Lower lobe of right lung (tissue), 2 donors: ENCODE results near the gene MPP4. TPM values are rescaled to one million over a fixed set of nuclear protein-coding genes. Genes with fewer than 3 reads are reported as not detected.

Experiments used
- ATAC-seq, 2 donors: fragments of 200-7000 bp; cut with Tn5 transposase; one replicate each; pipeline ENCODE4 v1.9.1; 2020 to 2022; ENCODE audit warnings: mild to moderate bottlenecking in 2 of 2, moderate library complexity in 2 of 2
- DNase-seq: peaks from one replicate; pipeline ENCODE4 v3.0.0-alpha.2; 2020
- H3K27ac ChIP-seq: fragments of 200-600 bp; one replicate; pipeline ENCODE4 v1.8.0; 2022
- H3K27me3 ChIP-seq: fragments of 200-600 bp; one replicate; pipeline ENCODE4 v1.8.0; 2022; ENCODE audit warnings: low read depth
- H3K36me3 ChIP-seq: fragments of 200-600 bp; one replicate; pipeline ENCODE4 v1.8.0; 2022; ENCODE audit warnings: mild to moderate bottlenecking
- H3K4me1 ChIP-seq: fragments of 200-600 bp; one replicate; pipeline ENCODE4 v1.8.0; 2022
- H3K4me3 ChIP-seq: fragments of 200-600 bp; one replicate; pipeline ENCODE4 v1.8.0; 2022; ENCODE audit warnings: mild to moderate bottlenecking
- H3K9me3 ChIP-seq: fragments of 200-600 bp; one replicate; pipeline ENCODE4 v1.8.0; 2022
- CTCF ChIP-seq: fragments of 200-600 bp; IDR thresholded peaks from one replicate; pipeline ENCODE4 v1.8.0; 2022; ENCODE audit warnings: antibody characterized with exemption, mild to moderate bottlenecking
- intact Hi-C: fragments of 100-400 bp; cut with DNase I; formaldehyde crosslinking; loops from one replicate; pipeline ENCODE4 v1.11.0; 2022
- long read RNA-seq: library from polyadenylated mRNA; unstranded; transcript quantifications from one replicate; pipeline ENCODE4 v2.0.0, GENCODE V29; 2021
- total RNA-seq: library from RNA; stranded (reverse); fragmentation: NEBNext Ultra II Directional; extraction: Animal tissue kit (Norgen Biotek cat#: 25700); gene quantifications from one replicate; pipeline ENCODE4 v1.2.1, GENCODE V29; 2021
- donor health status: DM: no; HTN: yes; CAD: no; lungs with severe emphysema.

Gene MPP4
- total RNA-seq = 0.30 TPM
- long read RNA-seq = 0 reads

- Histone ChIP-seq H3K9me3 (no peaks in the 10 kb centered on the region), H3K4me1 (peaks cover 10% of the 10 kb centered on the region), H3K27ac (no peak within 1 kb of the TSS), H3K27me3 (no peaks in the 10 kb centered on the region), H3K4me3 (no peak within 1 kb of the TSS), H3K36me3 (peaks cover 33% of the 10 kb centered on the region)
- TF ChIP-seq CTCF = no peak
- intact Hi-C loops = no loop called here
- ATAC-seq (no peak), DNase-seq (no peak)
Observed at GRCh38 chr2:201698588-201699226, at the start of gene MPP4. MPP4 (minus strand) TSS chr2:201698644; CDS start chr2:201693954, 4,690 bp downstream.

DNA sequence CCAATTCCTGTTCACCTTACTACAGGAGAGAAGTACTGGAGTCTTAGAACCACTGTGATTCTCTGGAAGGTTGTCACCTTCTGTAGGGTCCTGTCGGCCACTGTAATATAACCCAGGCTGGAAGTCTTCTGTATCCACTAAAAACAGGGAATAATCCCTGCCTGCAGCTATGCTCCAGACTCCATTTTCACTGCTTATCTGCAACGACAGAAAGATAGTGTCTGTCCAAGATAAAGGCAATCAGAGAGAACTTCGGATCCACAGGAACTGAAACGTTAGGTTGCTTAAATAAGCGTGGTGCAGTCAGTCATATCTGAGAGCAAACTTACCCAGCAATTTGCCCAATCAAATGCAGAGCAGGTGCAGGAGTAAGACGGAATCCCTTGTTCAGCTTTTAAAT lies 48.1 kb upstream of the MPP4 start:
- Histone ChIP-seq H3K9me3 (no peaks in the 10 kb centered on the region), H3K27ac (no peak overlapping the region), H3K4me1 (no peaks in the 10 kb centered on the region), H3K27me3 (no peaks in the 10 kb centered on the region), H3K4me3 (no peak overlapping the region), H3K36me3 (peaks cover 67% of the 10 kb centered on the region)
- DNase-seq (no peak), ATAC-seq (no peak)
- intact Hi-C loops = no loop called here
- no peak for TF ChIP-seq CTCF

DNA sequence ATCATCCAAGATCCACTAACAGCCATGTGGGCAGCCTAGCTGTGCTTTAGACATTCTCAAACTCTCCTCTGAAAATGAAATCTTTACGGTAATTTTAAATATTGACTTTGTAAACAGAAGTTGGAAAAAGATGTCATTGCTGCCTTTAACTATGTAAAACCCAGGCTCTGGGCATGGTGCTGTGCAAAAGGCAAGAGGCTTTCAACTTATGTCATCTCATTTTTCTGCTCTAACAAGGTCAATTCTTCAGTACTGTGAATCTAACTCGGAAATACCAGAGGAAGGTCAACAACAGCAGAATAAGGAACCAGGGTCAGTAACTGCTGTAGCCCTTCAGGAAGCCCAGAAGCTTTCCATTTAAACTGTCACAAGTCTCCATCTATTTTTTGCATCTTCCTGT lies 37.0 kb upstream of the MPP4 start:
- Histone ChIP-seq H3K27me3 (no peaks in the 10 kb centered on the region), H3K36me3 (peaks cover 77% of the 10 kb centered on the region), H3K4me3 (no peak overlapping the region), H3K27ac (no peak overlapping the region), H3K4me1 (no peaks in the 10 kb centered on the region), H3K9me3 (peaks cover 10% of the 10 kb centered on the region)
- ATAC-seq (no peak), DNase-seq (no peak)
- no peak for TF ChIP-seq CTCF
- intact Hi-C loops = no loop called here

DNA sequence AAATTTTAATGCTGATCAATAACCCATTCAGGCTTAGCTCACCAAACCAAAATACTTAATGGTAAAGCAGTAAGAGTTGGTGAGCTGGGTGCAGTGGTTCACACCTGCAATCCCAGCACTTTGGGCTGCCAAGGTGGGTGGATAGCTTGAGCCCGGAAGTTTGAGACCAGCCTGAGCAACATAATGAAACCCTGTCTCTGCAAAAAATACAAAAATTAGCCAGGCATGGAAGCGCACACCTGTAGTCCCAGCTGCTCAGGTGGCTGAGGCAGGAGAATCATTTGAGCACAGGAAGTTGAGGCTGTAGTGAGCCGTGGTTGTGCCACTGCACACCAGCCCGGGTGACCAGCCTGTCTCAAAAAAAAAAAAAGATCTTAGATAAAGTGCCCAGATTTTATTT lies 35.7 kb upstream of the MPP4 start:
- ATAC-seq (no peak), DNase-seq (no peak)
- H3K4me1 ChIP-seq = no peaks in the 10 kb centered on the region
- no peak for TF ChIP-seq CTCF
- peaks cover 10% of the 10 kb centered on the region for H3K9me3 ChIP-seq
- no peaks in the 10 kb centered on the region for H3K27me3 ChIP-seq
- no peak overlapping the region for H3K27ac ChIP-seq
- H3K4me3 ChIP-seq = no peak overlapping the region
- intact Hi-C loops = no loop called here
- peaks cover 79% of the 10 kb centered on the region for H3K36me3 ChIP-seq

DNA sequence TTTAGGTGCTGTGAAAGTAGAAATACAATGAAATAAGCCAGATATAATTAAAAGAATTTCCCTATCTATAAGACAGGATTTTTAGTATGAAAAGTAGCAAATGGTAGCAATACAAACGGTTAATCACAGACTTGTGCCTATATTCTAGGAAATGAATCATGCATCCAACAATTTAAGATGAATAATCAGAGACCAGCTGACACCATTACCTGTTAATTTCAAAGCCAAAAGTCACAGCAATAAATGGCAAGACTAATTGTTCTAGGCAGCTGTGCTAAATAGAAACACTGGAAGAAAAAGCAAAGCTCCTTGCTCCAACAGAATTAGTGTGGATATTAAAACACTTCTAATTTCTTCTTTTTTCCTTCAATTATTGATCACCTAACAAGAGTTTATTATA lies 35.1 kb upstream of the MPP4 start:
- Histone ChIP-seq H3K27ac (no peak overlapping the region), H3K4me3 (no peak overlapping the region), H3K9me3 (peaks cover 10% of the 10 kb centered on the region), H3K4me1 (no peaks in the 10 kb centered on the region), H3K36me3 (peaks cover 80% of the 10 kb centered on the region), H3K27me3 (no peaks in the 10 kb centered on the region)
- intact Hi-C loops = no loop called here
- no peak for TF ChIP-seq CTCF
- DNase-seq = no peak
- no peak for ATAC-seq
